HL-60/S4 treated with retinoic acid at 250 ng/mL for 4 days and 3 days (cell line): ENCODE measurements around the gene PKNOX2.

Source experiments
- in situ Hi-C: fragments of 300-500 bp; cut with MboI; formaldehyde crosslinking; loops from 2 replicates; pipeline ENCODE4 v1.7.0; 2022; ENCODE audit warnings: low sequenced_read_pairs

PKNOX2 gene

GRCh38 chr11:125170510-125171031 is 6.0 kb downstream of the PKNOX2 start:
- in situ Hi-C loops = no loop called here

DNA sequence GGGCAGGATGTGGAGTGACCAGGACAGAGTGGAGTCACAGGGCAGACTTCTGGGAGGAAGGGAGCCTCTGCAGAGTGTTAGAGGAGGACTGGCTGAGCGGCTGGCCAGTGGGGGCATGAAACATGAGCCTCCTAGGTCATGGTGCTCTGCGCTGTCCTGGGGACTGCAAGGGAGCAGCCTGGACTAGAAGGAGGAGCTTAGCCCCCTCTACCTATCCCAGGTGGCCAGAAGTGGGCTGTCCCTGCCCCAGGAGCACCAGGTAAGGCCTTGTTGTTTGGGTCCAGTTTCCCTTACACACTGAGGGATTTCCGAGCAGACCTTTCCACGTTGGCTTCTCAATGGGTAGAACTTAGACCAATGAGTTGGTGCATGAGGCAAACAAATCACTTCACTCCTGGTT is 7.4 kb downstream of the PKNOX2 start:
- in situ Hi-C loops = no loop called here

DNA sequence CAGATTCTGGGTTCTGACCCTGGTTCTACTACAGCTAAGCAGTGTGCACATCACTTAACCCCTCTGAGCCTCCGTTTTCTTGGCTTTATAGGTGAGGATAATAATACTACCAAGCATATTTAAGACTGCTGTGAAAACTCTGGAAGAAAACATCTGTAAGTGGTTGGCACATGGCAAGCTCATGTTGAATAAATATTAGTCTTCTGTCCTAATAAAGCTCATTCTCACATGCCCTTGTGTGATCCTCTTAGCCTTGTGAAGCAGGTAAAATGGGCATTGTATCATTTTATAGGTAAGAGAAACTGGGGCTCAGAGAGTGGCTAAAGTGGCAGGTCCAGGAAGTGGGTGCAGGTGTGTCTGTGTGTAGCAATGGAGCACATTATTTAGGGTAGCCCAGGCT is 8.5 kb downstream of the PKNOX2 start:
- in situ Hi-C loops = no loop called here

DNA sequence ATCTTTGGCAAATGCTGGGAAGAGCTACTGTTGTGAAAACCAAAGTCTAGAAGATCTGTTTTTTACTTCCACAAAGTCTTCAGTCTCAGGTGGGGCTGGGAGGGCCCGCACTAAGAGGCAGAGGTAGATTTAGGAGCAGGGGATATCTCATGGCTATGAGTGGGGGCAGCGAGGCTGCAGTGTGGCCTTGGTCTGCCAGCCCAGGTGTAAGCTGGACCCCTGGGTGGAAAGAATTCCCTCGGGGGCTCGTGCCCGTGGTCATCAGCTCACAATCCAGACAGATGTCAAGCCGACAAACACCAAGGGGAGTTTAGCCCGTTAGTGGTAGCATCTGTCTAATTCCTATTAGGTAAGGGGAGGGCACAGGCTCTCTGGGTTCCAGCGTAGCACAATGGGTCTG is 9.0 kb downstream of the PKNOX2 start:
- in situ Hi-C loops = no loop called here

DNA sequence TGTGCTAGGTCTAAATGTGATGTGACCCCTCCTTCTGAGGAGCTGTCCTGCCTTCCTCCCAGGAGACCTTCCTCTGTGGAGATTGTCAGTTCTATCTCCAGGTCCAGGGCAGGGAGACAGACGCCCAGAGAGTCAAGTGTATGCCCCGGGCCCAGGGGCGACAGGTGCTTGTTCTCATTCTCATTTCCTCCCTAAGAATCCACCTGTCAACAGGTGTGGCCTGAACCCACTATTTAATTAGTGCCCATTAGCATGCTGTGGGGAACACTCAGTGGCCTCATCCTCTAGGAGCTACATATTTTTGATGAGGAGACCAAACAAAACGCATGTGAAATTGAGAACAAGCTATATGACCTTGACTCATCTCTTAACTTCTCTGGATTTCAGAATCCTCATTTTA is 9.5 kb downstream of the PKNOX2 start:
- in situ Hi-C loops = no loop called here

DNA sequence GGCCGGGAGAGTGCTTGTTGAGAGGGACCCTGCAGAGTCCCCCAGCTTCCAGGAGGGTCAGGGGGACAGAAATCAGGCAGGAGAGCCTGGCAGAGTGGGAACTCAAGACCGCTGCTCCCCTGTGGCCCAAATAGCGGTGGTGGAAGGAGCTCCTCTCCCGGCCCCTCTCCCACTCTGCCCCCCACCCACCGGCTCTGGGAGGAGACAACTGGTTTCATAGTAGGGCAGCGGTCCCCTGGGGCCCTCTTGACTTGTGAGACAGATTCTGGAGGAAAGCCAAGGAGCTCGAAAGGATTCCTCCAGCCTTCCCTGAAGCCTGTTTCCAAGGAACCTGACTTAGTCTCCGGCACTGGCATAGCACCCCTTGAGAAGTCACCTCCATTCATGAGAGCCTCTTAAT is 10.1 kb downstream of the PKNOX2 start:
- in situ Hi-C loops = no loop called here

DNA sequence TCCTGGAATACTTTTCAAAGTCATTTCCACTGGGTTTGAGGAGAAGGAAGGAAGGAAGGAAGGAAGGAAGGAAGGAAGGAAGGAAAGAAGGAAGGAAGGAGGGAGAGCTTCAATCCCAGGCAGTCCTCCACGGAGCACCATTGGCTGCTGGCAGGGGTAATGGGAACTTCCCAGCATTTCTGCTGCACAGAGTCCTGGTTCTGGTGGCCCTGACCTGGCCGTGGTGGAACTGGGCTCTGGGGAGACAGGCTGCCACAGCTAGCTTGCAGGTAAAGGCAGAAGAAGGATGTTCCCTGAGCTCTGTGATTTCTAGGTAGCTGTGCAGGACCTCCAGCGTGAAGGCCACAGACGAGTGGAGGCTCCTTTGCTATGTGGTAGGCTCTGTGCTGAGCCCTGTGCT is 10.6 kb downstream of the PKNOX2 start:
- in situ Hi-C loops = no loop called here

GRCh38 chr11:125175896-125176575 is 11.5 kb downstream of the PKNOX2 start:
- in situ Hi-C loops = no loop called here

- in situ Hi-C loops = no loop called here
These were observed 12.3 kb downstream of the PKNOX2 start for GRCh38 chr11:125176866-125177265.

DNA sequence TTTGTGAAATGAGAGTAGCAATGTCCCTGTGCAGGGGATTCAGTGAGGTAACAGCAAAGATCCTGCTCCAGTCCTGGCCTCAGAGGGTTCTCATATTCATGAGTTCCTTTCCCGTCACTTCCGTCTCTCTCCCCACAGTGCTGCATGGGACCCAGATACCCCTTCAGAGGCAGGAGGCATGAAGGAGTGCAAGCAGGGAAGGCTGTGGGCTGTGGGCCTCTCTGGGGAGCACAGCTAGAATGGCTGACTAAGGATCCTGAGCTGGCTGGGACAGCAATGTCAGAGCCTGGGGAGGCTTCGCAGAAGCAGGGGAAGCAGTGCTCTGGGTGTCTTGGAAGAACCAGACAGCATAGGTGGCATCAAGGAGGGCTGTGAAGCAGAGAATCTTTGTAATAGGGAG is 13.0 kb downstream of the PKNOX2 start:
- in situ Hi-C loops = no loop called here

DNA sequence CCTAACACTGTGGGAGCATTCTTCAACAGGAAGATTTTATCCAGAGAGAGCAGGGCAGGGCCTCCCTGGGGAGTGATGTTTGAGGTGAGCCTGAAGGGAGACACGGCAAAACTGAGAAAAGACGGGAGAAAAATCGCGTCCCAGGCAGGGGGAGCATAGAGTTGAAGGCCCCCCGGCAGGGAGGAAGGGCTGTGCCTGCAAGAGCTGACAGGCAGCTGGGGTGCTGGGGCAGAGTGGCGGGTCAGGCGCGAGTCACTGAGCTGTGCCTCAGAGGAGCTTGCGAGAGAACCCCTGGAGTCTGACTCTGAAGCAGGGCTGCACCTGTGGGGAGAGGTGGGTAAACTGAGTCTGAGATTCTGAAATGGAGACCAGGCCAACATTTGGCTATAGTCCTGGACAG is 14.8 kb downstream of the PKNOX2 start:
- in situ Hi-C loops = no loop called here

DNA sequence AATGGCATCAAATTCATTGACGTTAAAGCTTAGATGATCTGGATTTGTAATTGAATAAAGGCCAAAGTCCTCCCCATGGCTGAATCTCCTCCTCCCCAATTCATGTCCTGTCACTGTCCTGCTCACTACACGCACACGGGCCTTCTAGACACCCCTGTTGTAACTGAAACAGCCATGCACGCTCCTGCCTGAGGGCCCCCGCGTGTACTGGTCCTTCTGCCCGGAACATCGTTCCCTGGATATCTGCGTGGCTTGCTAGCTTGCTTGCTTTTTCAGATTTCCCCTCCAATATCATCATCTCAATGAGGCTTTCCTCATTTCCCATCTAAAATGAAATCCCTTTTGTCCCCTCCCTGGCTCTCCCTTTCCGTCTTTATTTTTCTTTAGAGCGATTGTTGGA is 15.3 kb downstream of the PKNOX2 start:
- in situ Hi-C loops = no loop called here

DNA sequence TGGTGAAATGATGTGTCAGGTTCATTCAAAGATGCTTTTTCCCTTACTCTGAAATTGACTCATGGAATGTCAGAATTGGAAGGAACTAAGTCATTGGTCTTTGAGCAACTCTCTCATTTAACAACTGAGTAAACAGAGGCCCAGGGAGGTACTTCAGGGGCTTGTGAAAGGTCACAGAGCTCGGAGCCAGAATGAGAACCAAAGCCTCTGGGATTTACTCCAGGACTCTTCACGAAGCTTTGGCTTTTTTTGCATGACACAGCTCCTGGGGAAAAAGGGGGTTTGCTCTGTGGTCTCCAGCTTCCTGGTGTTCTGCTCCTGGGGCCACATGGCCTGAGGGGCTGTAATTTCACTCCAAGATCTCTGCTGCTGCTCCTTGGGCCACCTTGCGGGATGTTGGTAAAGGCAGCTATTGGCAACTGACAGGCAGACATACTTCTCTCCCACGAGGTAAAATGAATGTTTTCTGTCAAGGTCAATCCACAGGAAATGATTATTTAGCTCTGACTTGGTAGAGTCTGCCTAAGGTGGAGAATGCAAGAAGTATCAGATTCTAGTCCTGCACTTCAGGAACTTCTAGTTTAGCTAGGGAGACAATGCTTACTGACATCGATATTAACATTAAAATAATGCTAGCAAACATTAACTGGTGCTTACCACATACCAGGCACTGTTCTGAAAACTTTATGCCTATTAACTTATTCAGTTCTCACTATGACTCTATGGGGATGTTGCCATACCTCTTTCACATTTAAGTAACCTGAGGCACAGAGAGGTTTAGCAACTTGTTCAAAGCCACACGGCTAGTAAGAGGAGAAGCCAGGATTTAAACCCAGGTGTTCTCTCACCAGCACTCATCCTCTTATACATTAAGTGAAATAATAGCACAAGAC is 16.1 kb downstream of the PKNOX2 start:
- in situ Hi-C loops = no loop called here

DNA sequence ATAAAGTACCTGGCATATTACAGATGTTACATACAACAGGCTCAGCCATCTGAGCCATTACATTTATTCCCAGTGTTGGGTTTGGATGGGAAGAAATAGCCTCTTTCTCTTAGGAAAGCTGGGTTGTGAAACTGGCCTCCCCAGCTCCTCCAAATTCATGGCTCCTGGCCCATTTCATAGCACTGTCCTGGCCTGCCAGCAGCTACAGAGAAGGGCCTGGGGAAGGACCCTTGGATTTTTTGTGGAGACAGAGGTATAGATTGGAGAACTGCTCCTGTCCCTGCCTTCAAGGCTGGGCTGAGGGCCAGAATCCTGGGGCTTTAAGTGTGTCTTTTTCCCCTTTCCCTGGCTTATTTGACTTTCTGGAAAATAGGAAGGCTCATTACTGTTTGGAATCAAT is 18.0 kb downstream of the PKNOX2 start:
- in situ Hi-C loops = no loop called here

DNA sequence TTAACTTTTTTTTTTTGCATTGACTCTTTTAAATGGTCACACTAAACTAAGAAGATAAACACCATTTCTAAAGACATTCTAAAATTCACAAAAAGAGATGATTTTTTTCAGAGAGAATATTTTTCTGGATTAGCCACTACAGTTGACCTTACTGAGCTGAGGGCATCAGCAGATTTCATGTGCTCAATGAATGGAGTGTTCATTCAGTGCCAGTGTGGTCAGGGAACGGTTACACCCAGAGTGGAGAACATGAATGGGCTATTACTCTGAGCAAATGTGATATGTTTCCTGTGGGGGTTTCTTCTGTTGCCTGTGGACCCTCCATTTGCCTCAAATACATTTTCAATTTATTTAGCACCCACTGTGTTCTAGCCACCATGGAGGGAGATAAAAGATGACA is 19.1 kb downstream of the PKNOX2 start:
- in situ Hi-C loops = no loop called here

DNA sequence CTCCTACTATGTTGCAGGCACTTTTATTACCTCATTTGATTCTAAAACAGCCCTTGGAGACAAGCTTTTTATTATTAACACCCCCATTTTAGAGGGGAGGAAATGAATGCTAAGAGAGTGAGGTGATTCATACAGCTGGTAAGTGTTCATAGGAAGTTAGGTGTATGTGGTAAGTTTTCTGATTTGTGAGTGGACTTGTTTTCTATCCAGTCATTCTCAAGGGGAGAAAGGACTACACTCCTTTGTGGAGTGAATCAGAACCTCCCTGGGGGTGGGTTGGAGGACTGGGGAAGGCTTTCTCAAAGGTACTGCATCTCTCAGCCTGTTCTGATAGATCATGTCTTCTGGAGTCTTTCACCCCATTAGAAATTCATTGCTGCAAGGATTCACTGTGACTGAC is 23.5 kb downstream of the PKNOX2 start:
- in situ Hi-C loops = no loop called here

DNA sequence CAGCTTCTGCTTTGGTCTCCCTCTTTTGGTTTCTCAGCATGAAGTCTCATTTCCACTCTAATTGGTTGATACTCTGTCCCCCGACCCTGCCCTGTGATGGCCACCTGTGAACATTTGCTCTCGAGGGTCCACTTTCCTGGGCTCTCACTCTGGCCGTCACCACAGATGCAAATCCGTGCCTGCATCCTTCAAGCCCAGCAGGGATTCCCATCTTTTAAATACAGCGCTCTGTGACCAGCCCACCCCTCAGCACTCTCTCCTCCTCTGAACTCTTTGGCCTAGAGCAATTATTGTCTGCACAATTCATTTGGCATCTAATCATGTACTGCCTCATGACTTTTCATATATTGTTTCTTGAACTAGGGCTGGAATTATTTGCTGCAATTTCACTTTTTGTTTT is 26.0 kb downstream of the PKNOX2 start:
- in situ Hi-C loops = no loop called here

GRCh38 chr11:125192183-125192582 is 27.6 kb downstream of the PKNOX2 start:
- in situ Hi-C loops = no loop called here

GRCh38 chr11:125192717-125193415 is 28.3 kb downstream of the PKNOX2 start:
- in situ Hi-C loops = no loop called here

DNA sequence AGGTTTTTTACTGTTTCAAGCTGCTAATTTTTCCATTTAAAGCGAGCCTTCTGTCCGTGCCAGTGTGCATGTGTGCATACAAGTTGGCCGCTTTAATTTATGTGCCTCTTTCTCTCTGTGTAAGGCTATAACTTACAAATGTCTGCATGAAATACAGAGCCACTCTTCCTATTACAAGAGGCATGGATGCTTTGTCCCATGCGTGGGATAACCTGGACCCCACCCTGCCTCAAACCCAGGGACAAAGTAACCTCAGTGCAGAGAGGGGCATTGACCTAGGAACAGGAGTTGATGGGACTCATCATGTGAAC is 28.8 kb downstream of the PKNOX2 start:
- in situ Hi-C loops = no loop called here

GRCh38 chr11:125193841-125194240 is 29.3 kb downstream of the PKNOX2 start:
- in situ Hi-C loops = no loop called here

- in situ Hi-C loops = no loop called here
These were observed 35.4 kb downstream of the PKNOX2 start for GRCh38 chr11:125199915-125200314.
